PFSK-1 (cell line): ENCODE data around the gene GRIA3.

Source experiments
- FOXP2 ChIP-seq: optimal IDR thresholded peaks from 2 replicates; pipeline ENCODE3; 2011; ENCODE audit warnings: borderline replicate concordance, control low read depth, inconsistent platforms; ENCODE audit not compliant: insufficient read depth; ENCODE audit errors: extremely low read length, extremely low read depth
- POLR2AphosphoS5 ChIP-seq: IDR thresholded peaks from 2 replicates; pipeline ENCODE4 v1.6.1; 2012; ENCODE audit warnings: low read depth, mild to moderate bottlenecking, control low read depth, low read length, moderate library complexity
- SIN3A ChIP-seq: IDR thresholded peaks from 2 replicates; pipeline ENCODE4 v1.6.1; 2012; ENCODE audit warnings: mild to moderate bottlenecking, low read length, moderate library complexity, borderline replicate concordance; ENCODE audit not compliant: insufficient read depth
- TAF1 ChIP-seq: IDR thresholded peaks from 2 replicates; pipeline ENCODE4 v1.6.1; 2012; ENCODE audit warnings: low read length, control low read depth, borderline replicate concordance; ENCODE audit not compliant: insufficient read depth
- TF ChIP-seq, protein P1 (sequence below), 2 experiments: IDR thresholded peaks; 2 replicates each; pipeline versions ENCODE4 v1.6.1 to v1.8.0; 2011 to 2012; ENCODE audit warnings: low read depth in 2 of 2, low read length in 2 of 2, control low read depth in 1 of 2, inconsistent platforms in 1 of 2, mild to moderate bottlenecking in 1 of 2, moderate library complexity in 1 of 2; ENCODE audit not compliant: insufficient read depth in 1 of 2

GRIA3 gene

DNA sequence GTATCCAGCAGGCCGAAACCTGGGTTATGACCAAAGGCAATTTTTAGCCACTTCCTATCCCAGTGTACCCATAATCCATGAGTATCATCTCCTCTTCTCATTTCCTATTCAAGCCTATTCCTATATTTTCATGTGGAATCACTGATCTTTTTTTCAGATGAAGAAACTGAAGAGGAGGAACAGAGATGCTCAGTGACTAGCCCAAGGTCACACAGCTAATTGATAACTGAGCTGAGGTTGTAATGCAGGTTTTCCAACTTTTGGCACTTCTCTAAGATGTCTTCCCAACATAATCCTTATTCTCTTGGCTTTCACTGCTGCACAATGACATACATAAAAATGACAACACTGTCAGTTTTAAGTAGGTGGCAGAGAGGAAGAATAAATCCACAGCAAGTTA lies 15.3 kb downstream of the GRIA3 start:
- no peak for TF ChIP-seq FOXP2
- no peak for TF ChIP-seq TAF1
- no peak for TF ChIP-seq SIN3A
- no peak for TF ChIP-seq POLR2AphosphoS5

DNA sequence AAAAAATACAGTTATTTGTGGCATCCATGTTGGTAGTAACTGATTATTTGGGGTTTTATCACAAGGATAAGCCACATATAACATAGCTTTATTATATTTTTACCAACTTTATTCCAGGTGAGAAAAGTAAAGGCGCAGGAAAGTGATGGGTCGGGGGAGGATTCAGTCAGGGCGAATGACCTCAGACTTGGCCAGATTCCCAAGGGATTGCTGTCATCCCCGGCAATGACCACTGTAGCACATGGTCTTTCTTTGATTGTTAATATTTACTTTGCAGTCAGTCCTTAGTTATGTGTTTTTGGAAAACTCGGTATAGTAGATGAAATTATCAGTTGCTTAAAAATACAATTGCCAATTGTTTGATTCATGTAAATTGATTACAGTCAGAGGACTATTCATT lies 17.6 kb downstream of the GRIA3 start:
- TF ChIP-seq FOXP2 = no peak
- TF ChIP-seq SIN3A = no peak

DNA sequence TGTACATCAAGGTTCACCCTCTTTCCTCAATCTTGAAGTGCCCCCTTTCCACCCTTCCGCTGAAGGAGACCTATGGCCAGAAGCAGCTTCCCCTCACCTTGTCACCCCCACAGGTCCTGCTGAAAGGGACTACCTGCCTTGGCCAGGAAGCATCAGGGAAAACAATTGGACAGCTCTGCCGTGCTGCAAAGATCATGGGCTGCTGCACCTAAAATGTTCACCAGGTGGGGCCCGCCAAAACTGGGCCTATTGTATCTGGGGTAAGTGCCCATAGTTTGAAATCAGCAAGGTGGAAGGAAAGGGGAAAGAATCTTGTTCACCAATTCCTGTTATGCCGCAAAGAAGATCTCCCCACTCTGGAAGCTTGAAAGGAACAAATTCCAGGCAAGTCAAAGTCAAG lies 18.4 kb downstream of the GRIA3 start:
- TF ChIP-seq FOXP2 = no peak
- no peak for TF ChIP-seq TAF1
- no peak for TF ChIP-seq POLR2AphosphoS5
- TF ChIP-seq, protein P1, sequence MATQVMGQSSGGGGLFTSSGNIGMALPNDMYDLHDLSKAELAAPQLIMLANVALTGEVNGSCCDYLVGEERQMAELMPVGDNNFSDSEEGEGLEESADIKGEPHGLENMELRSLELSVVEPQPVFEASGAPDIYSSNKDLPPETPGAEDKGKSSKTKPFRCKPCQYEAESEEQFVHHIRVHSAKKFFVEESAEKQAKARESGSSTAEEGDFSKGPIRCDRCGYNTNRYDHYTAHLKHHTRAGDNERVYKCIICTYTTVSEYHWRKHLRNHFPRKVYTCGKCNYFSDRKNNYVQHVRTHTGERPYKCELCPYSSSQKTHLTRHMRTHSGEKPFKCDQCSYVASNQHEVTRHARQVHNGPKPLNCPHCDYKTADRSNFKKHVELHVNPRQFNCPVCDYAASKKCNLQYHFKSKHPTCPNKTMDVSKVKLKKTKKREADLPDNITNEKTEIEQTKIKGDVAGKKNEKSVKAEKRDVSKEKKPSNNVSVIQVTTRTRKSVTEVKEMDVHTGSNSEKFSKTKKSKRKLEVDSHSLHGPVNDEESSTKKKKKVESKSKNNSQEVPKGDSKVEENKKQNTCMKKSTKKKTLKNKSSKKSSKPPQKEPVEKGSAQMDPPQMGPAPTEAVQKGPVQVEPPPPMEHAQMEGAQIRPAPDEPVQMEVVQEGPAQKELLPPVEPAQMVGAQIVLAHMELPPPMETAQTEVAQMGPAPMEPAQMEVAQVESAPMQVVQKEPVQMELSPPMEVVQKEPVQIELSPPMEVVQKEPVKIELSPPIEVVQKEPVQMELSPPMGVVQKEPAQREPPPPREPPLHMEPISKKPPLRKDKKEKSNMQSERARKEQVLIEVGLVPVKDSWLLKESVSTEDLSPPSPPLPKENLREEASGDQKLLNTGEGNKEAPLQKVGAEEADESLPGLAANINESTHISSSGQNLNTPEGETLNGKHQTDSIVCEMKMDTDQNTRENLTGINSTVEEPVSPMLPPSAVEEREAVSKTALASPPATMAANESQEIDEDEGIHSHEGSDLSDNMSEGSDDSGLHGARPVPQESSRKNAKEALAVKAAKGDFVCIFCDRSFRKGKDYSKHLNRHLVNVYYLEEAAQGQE (IDR thresholded peaks at IDR 0.05; ENCODE audit: insufficient read depth in 1 of 2, low read depth in 2 of 2, low read length in 2 of 2) = no peak
- TF ChIP-seq SIN3A = no peak

DNA sequence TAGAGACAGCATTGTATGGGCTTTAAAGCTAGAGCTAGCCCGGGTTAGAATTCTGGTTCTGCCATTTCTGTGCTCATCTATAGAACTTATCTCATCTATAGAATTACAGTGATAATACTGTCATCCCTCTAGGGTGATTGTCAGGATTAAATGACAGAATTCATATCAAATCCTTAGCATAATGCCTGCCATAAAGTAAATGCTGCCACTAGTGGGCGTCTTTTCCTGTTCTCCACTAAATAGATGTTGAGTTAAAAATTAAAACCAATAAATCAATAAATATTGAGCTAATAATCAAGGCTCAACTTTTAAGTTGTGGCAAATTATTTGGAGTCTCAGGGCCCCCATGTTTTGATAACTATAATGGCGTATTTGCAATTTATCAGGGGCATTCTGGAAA lies 19.7 kb downstream of the GRIA3 start:
- TF ChIP-seq, protein P1 (IDR thresholded peaks at IDR 0.05; ENCODE audit: insufficient read depth in 1 of 2, low read depth in 2 of 2, low read length in 2 of 2) = no peak
- no peak for TF ChIP-seq TAF1
- TF ChIP-seq POLR2AphosphoS5 = no peak
- TF ChIP-seq FOXP2 = no peak
- TF ChIP-seq SIN3A = no peak

- TF ChIP-seq SIN3A (no peak), FOXP2 (no peak), TAF1 (no peak), POLR2AphosphoS5 (no peak)
- TF ChIP-seq, protein P1 (IDR thresholded peaks at IDR 0.05; ENCODE audit: insufficient read depth in 1 of 2, low read depth in 2 of 2, low read length in 2 of 2) = no peak
Observed at GRCh38 chrX:123206176-123206575, 22.1 kb downstream of the GRIA3 start.

DNA sequence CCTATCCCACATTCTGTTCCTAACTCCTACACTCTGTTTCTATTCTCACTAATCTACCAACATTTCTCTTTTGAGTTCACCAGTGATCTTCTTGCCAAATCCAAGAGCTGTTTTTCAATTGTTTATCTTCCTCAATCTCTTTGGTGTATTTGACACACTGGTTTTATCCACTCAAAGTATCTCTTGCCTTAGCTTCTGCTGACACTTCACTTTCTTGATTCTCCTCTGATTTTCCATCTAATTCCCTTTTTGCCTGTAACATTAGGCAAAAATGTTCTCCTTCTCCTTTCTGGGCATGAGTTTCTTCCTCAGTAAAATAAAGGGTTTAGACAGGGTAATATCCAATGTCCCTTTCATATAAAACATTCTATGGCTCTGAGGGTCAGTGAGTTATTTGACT lies 26.2 kb downstream of the GRIA3 start:
- TF ChIP-seq SIN3A = no peak
- no peak for TF ChIP-seq FOXP2
- TF ChIP-seq TAF1 = no peak

DNA sequence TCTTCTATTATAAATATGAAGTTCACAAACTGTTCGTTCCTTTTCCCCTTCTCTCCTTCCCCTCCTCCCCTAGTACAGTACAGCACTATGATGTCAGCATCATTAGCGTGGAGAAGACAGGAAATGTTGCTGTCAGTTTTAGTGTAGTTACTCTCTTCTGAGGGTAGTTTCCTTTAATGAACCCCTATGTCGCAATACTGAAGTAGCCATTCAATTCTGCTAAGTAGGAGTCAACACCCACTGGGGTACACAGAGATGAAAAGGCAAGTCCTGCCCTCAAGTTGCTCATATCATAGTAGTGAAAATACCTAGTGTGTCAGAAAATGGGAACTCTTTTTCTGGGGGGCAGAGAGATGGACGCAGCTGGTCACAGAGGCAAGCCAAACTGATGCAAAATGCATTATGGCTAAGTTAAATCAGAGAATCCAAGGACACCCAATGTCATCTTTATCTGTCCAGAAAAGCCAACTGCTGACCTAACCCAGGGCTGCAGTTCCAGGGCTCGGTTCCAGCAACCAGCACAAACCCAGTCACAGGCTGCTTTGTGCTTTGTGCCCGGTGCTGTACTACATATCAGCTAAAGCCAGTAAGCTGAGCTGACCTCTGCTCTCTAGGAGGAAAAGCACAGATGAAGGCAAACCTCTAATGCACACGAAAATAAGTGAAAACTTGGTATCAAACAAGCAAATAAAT lies 31.5 kb downstream of the GRIA3 start:
- TF ChIP-seq SIN3A = no peak
- no peak for TF ChIP-seq FOXP2
- no peak for TF ChIP-seq POLR2AphosphoS5
- TF ChIP-seq, protein P1 (IDR thresholded peaks at IDR 0.05; ENCODE audit: insufficient read depth in 1 of 2, low read depth in 2 of 2, low read length in 2 of 2) = no peak
- TF ChIP-seq TAF1 = no peak
